GM23248 (cell line): ENCODE results near the gene MAD2L2. TPM values are rescaled to one million over a fixed set of nuclear protein-coding genes. Genes with fewer than 3 reads are reported as not detected.

Experiments used
- DNase-seq: peaks from one replicate; pipeline ENCODE4 v3.0.0-alpha.2; 2015
- H2AFZ ChIP-seq: fragments of 200-600 bp; sonication (generic); 2 replicates; pipeline ENCODE4 v1.6.1; 2016; ENCODE audit warnings: antibody characterized with exemption
- H3F3A ChIP-seq: fragments of 200-600 bp; sonication (generic); 2 replicates; pipeline ENCODE4 v1.6.1; 2016; ENCODE audit warnings: mild to moderate bottlenecking, antibody characterized with exemption, mixed run types; ENCODE audit not compliant: insufficient read depth
- H3K27ac ChIP-seq: fragments of 200-600 bp; sonication (generic); 2 replicates; pipeline ENCODE4 v1.5.1; 2016; ENCODE audit warnings: mild to moderate bottlenecking
- H3K27me3 ChIP-seq: fragments of 200-600 bp; sonication (generic); replicated peaks from 2 replicates; pipeline ENCODE4 v1.6.1; 2016; ENCODE audit warnings: mild to moderate bottlenecking; ENCODE audit not compliant: insufficient read depth
- H3K36me3 ChIP-seq: fragments of 200-600 bp; sonication (generic); 2 replicates; pipeline ENCODE4 v1.6.1; 2016; ENCODE audit warnings: low read depth, mild to moderate bottlenecking
- H3K4me1 ChIP-seq: fragments of 200-600 bp; sonication (generic); 2 replicates; pipeline ENCODE4 v1.6.1; 2016; ENCODE audit warnings: mild to moderate bottlenecking; ENCODE audit not compliant: insufficient read depth
- H3K4me2 ChIP-seq: fragments of 200-600 bp; sonication (generic); one replicate; pipeline ENCODE4 v1.6.1; 2016; ENCODE audit warnings: mild to moderate bottlenecking; ENCODE audit not compliant: unreplicated experiment
- H3K4me3 ChIP-seq: fragments of 200-600 bp; sonication (generic); 2 replicates; pipeline ENCODE4 v1.5.1; 2016; ENCODE audit warnings: mild to moderate bottlenecking
- H3K79me2 ChIP-seq: fragments of 200-600 bp; sonication (generic); 2 replicates; pipeline ENCODE4 v1.6.1; 2016; ENCODE audit warnings: mild to moderate bottlenecking; ENCODE audit not compliant: insufficient read depth
- H3K9ac ChIP-seq: fragments of 200-600 bp; sonication (generic); 2 replicates; pipeline ENCODE4 v1.6.1; 2016; ENCODE audit warnings: mild to moderate bottlenecking
- H3K9me2 ChIP-seq: fragments of 200-600 bp; sonication (generic); 2 replicates; pipeline ENCODE4 v1.6.1; 2016; ENCODE audit warnings: mixed run types, mild to moderate bottlenecking, moderate library complexity; ENCODE audit not compliant: insufficient read depth
- H3K9me3 ChIP-seq: fragments of 200-600 bp; sonication (generic); one replicate; pipeline ENCODE4 v1.6.1; 2017; ENCODE audit warnings: low read depth
- H4K20me1 ChIP-seq: fragments of 200-600 bp; sonication (generic); 2 replicates; pipeline ENCODE4 v1.6.0; 2016; ENCODE audit not compliant: insufficient read depth
- EZH2 ChIP-seq: fragments of 200-600 bp; sonication (generic); IDR thresholded peaks from 2 replicates; pipeline ENCODE4 v1.6.1; 2018; ENCODE audit warnings: antibody characterized with exemption, mild to moderate bottlenecking; ENCODE audit not compliant: insufficient read depth, poor library complexity, severe bottlenecking
- EZH2phosphoT487 ChIP-seq: fragments of 200-600 bp; sonication (generic); IDR thresholded peaks from 2 replicates; pipeline ENCODE4 v1.6.1; 2018; ENCODE audit warnings: antibody characterized with exemption, moderate library complexity, mild to moderate bottlenecking, low read depth; ENCODE audit not compliant: insufficient read depth
- WGBS, 2 experiments: methylation state at CpG; one replicate each; pipeline ENCODE4 v1.1.6; 2015 to 2017; ENCODE audit warnings: low lambda C conversion rate in 2 of 2, low coverage in 1 of 2; ENCODE audit errors: missing lambda C conversion rate in 2 of 2; 5-methylcytosine and 5-hydroxymethylcytosine counted together
- in situ Hi-C: fragments of 300-500 bp; cut with MboI; formaldehyde crosslinking; loops from 2 replicates; pipeline ENCODE4 v1.15.0; 2020
- polyA plus RNA-seq: library from polyadenylated mRNA; unstranded; fragments of >200 nt; fragmentation: Nextera tagmentation; extraction: Ambion mirVana; gene quantifications from 2 replicates; pipeline ENCODE4 v1.2.1, GENCODE V29; 2016
- total RNA-seq: library from RNA; depleted of rRNA; stranded (reverse); fragments of >200 nt; shearing (Covaris generic); gene quantifications from 2 replicates; pipeline ENCODE4 v1.2.3, GENCODE V29; 2014

The MAD2L2 gene
- total and polyA plus RNA-seq, 2 experiments from 2014 or later = 61.2 to 70.6 TPM

GRCh38 chr1:11701551-11701961, 20.6 kb upstream of the MAD2L2 start:
- Histone ChIP-seq H3K4me3 (peak overlapping the region; percentile 34; the same call in 1 of the 2 replicates), H3K79me2 (no peaks in the 10 kb centered on the region), H3K36me3 (no peaks in the 10 kb centered on the region), H3K9me3 (no peaks in the 10 kb centered on the region), H3K27ac (no peak overlapping the region), H3K27me3 (peaks cover 36% of the 10 kb centered on the region), H3K4me1 (peaks cover 8% of the 10 kb centered on the region; the same call in 1 of the 2 replicates), H2AFZ (peak overlapping the region; percentile 30; the same call in 1 of the 2 replicates), H3K4me2 (peak overlapping the region; percentile 18), H4K20me1 (no peaks in the 10 kb centered on the region), H3K9me2 (no peaks in the 10 kb centered on the region), H3F3A (no peaks in the 10 kb centered on the region), H3K9ac (peak overlapping the region; percentile 2; the same call in 1 of the 2 replicates)
- WGBS, 2 experiments = 2 to 3% methylated on average over 15 of the region's 15 CpGs
- DNase-seq = peak; percentile 61
- in situ Hi-C loops = no loop called here
- TF ChIP-seq EZH2phosphoT487 (no peak), EZH2 (no peak)

DNA sequence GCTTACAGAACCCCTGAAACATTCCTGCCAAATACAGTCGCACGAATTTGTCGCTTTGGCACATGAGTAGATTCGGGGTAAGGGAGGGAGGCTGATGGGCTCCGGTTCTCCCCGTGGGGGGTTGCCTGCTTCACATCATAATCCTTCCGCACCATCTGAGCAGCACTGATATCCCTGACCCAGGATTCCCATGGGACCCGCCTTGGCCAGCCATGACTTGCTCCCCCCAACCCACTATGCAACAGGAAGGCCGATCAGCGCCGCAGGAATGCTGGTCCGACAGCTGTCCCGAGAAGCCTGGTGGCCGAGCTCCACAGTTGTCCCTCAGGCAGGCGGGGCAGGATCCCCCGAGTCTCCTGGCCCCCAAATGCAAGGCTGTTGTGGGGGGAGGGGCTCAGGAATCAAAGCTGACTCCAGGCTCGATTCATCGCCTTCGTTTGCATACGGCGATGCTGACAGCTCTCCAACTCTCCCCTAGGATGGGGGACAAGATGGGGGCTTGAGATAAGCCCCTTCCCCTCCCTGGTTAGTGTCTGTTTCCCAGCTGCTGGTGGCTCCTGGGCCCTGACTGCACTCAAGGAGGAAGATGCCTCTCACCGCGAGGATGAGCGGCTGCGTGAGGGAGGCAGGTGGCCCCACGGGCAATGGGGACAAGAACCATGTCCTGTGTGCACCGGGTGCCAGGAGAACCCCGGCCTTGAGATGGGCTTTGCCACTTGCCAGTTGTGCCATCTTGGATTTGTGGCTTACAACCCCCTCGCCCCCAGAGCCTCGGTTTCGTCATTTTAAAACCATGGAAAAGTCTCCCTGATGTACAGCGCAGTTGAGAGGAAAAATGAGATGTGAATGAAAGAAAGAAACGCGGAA, 19.9 kb upstream of the MAD2L2 start:
- peak overlapping the region; percentile 2; the same call in 1 of the 2 replicates for H3K9ac ChIP-seq
- in situ Hi-C loops = no loop called here
- H3K4me1 ChIP-seq = peaks cover 8% of the 10 kb centered on the region; the same call in 1 of the 2 replicates
- no peak overlapping the region; the same call in 1 of the 2 replicates for H3K4me3 ChIP-seq
- 61 to 65% methylated on average over 34 of the region's 34 CpGs for WGBS, 2 experiments
- H3K4me2 ChIP-seq = peak overlapping the region; percentile 18
- H3K36me3 ChIP-seq = no peaks in the 10 kb centered on the region
- H4K20me1 ChIP-seq = no peaks in the 10 kb centered on the region
- no peak overlapping the region; the same call in 1 of the 2 replicates for H2AFZ ChIP-seq
- no peaks in the 10 kb centered on the region for H3K79me2 ChIP-seq
- no peaks in the 10 kb centered on the region for H3F3A ChIP-seq
- no peak overlapping the region for H3K27ac ChIP-seq
- H3K9me2 ChIP-seq = no peaks in the 10 kb centered on the region
- peaks cover 35% of the 10 kb centered on the region for H3K27me3 ChIP-seq
- no peak for TF ChIP-seq EZH2phosphoT487
- TF ChIP-seq EZH2 = no peak
- no peaks in the 10 kb centered on the region for H3K9me3 ChIP-seq
- no peak for DNase-seq

DNA sequence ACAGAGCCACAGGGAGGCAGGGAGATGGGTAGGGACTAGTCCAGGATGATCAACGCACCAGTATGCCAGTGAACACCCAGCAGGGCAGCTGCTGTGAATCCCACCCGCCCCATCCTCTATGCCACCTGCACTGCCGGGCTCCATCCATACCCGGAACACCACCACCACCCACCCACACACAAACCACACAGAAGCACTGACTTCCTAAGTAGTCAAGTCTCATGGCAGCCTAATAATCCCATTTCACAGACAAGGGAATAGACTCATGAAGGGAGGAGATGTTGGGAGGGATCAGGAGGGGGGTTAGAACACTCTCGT, 16.9 kb upstream of the MAD2L2 start:
- Histone ChIP-seq H3K4me3 (no peak overlapping the region), H3K36me3 (no peaks in the 10 kb centered on the region), H3K9me3 (no peaks in the 10 kb centered on the region), H3K79me2 (no peaks in the 10 kb centered on the region), H3K27me3 (peaks cover 22% of the 10 kb centered on the region), H3K9me2 (no peaks in the 10 kb centered on the region), H3F3A (no peaks in the 10 kb centered on the region), H3K27ac (no peak overlapping the region), H2AFZ (no peak overlapping the region), H3K9ac (no peak overlapping the region), H3K4me2 (no peak overlapping the region), H3K4me1 (peaks cover 15% of the 10 kb centered on the region), H4K20me1 (no peaks in the 10 kb centered on the region)
- in situ Hi-C loops = no loop called here
- 64 to 71% methylated on average over 4 to 5 of the region's 5 CpGs for WGBS, 2 experiments
- DNase-seq = no peak
- TF ChIP-seq EZH2phosphoT487 (no peak), EZH2 (no peak)

GRCh38 chr1:11697188-11697892, 16.4 kb upstream of the MAD2L2 start:
- Histone ChIP-seq H3K79me2 (no peaks in the 10 kb centered on the region), H3K4me1 (peaks cover 20% of the 10 kb centered on the region), H3F3A (no peaks in the 10 kb centered on the region), H3K4me2 (no peak overlapping the region), H3K27me3 (peaks cover 18% of the 10 kb centered on the region), H2AFZ (no peak overlapping the region), H3K9me3 (no peaks in the 10 kb centered on the region), H3K9me2 (no peaks in the 10 kb centered on the region), H3K36me3 (no peaks in the 10 kb centered on the region), H4K20me1 (no peaks in the 10 kb centered on the region), H3K4me3 (no peak overlapping the region), H3K27ac (no peak overlapping the region), H3K9ac (no peak overlapping the region)
- no peak for DNase-seq
- WGBS, 2 experiments = 70 to 75% methylated on average over 7 to 8 of the region's 8 CpGs
- in situ Hi-C loops = no loop called here
- no peak for TF ChIP-seq EZH2
